HG02884 (cell line): ENCODE measurements around the gene ACOT12.
"Not testable (repeated sequence)": the region's sequence is repeated elsewhere in the genome, so short reads cannot be mapped to it uniquely, and the experiment has no call there.

Experiments used
- ATAC-seq: cut with Tn5 transposase; IDR thresholded peaks from one replicate; pipeline ENCODE4 v1.9.1; 2021; ENCODE audit warnings: mild to moderate bottlenecking, moderate library complexity; ENCODE audit not compliant: unreplicated experiment

Gene ACOT12

DNA sequence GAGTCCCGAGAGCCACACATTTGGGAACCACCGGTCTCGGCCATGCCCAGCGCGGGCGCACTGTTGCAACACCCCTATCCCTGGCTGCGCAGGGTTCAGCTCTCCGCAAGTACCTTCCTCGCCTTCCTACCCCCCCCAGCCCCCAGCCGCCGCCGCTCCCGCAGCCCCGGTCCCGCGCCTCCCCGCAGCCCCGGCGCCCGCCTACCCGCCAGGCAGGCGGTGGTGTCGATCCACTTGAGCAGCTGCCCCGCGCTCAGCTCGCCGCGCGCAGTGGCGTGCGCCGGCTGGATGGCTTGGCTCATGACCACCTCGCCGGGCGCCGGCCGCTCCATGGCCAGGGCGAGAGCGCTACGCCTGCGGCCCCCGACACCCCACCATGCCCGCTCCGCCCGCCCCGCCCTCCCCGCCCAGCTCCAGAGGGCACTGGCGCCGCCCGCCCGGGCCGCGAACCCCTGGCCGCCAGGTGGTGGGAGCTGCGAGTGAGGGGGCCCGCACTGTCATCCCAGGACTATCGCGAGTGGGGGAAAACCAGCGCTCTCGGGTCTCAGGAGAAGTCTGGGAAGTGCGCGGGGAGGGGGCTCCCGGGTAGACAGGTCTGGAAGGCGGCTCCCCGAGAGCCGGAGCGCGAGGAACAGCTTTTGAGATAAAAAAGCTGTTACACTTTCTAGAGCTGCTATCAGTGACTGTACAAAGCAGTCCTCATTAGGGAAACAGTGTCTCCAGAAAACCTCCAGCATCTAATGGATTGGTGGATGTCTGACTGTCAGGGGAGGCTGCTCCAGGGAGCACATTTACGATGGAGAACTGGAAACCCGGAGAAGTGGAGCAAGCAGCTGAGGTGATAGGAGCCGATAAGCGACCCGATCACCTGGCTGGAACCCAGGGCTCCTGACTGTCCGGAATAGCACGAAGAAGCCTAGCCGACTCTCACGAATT lies at the start of gene ACOT12:
Gene ACOT12 (minus strand): TSS at position 352 of the 936 bp plus-strand sequence. CDS start 20 bp downstream, at position 332.
- ATAC-seq: no peak

DNA sequence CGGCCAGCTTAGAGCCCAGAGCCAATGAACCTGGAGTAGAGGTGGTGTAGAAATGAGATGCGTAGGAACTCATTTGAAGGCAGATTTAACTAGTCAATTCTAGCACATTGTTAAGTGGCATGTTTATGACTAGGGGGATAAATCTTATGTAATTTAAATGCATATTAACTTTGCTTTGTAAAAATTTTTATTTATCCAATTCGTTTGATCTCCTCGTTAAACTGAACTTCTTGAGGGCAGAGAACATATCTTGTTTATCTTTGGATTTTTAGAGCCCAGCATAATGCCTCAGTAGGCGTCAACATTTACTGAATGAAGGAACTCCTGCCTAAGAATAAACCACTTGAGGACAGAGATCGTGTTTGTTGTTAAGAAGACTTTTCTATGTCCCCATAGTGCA lies 41.1 kb upstream of the ACOT12 start:
- no peak for ATAC-seq

DNA sequence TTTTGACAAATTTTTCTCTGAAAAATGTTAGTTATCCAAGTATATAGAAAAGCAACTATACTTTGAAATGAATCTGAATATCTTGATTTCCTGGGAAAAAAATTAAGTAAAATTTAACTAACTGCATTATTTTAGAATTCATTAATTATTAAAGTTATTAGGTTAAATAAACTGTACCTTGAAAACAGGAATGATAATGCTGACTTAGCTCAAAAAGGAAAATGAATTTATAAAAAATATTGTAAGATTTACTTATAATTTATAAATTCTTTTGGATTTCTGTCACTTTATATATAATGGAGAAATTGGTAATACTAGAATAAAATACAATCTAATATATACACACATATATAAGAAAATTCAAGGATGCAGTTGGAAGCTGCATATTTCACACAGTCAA lies 36.1 kb upstream of the ACOT12 start:
- no peak for ATAC-seq

DNA sequence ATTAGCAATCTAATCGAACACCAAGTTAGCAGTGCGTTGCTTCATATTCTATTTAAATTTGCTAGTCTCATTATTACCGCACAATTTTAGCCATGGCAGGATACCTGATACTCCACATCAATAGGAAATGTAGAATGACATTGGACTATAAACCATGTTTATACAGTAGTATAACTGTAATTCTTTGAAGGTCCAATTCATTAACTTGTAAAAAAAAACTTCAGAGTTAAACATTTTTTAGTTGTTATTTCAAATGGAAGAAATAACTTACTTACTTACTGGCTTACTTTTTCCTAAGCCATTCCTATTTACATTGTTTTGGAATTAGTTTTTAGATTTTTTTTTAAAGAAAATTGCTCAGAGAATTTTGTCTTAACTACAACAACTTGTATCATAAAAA lies 35.4 kb upstream of the ACOT12 start:
- ATAC-seq: no peak

DNA sequence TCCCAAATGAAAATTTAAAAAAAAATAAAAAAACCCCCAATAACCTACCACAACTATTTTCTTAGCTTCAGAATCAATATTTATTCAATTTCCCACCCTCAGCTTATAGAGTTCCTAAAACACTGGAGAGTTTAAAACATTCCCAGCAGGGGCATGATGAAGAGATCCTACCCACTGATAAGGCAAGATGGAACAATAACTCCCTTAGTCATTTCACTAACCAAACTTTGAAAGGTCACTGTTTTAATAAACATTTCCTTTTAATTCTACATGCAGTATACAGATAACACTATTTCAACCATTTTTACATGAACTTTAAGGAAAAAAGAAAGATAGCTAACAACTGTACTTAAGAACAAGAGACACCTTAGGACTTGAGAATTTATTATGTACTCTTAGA lies 34.9 kb upstream of the ACOT12 start:
- no peak for ATAC-seq

DNA sequence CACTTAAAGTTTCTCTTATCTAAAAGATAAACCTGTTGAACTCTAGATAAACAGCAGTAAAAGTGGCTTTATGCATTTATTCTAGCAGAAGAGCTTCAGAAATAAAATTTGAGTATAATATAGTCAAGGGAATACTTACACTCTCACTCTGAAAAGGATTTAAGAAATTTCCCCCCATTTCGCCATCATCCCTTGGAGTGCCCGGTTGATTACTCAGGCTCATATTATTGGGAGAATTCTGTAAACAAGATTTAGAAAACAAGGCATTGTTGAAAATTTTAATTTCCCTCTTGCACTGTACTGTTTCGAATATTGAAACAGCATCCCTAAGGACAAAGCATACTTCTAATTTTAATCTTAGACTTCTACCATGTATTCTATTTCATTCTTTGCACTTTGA lies 34.5 kb upstream of the ACOT12 start:
- ATAC-seq: no peak

DNA sequence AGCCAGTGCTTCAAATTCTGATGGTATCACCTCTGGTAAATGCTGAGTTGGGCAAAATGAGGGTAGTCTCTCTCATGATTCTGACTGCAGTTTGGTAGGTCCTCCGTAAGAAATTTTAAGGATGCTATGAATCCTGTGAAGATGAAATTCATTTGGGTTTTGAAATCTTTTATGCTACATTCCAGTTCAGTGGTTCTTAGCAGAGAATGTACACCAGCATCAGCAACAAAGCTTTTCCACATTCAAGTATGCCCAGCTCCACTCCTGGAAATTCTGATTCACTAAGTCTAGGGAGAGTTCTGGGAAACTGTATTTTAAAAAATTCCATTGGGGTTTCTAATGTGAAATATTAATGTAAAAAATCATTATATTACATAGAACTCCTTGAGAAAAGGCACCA lies 33.6 kb upstream of the ACOT12 start:
- ATAC-seq: no peak

DNA sequence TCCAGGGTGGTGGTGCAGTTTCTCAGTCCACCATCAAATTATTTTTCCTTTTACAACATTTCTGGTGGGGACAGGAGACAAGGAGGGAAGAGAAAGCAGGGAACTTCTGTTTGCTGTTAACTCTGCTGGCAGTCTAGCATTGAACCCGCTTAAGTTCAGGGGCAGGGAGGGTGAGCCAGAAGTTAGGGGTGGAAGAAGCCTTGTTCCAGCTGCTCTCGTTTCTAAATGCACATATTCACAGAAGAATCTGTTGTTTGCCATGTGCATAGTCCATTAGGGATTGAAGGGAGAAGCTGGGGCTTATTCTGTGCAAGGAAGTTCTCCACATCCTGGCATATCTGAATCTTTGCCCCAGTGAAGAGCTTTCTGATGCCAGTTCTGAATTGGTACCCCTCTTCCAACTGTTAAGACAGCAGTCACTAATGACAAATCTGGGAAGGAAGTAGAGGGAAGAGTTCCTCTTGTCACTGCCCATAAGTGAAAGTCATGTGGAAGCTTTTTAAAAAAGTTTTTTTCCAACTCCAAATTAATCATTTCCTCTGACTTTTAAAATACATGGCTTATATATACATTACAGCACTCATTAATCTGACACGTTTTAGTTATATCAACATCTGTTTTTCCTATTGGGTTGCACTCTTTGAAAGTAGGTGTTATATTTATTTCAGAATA lies 32.6 kb upstream of the ACOT12 start:
- ATAC-seq: no peak

DNA sequence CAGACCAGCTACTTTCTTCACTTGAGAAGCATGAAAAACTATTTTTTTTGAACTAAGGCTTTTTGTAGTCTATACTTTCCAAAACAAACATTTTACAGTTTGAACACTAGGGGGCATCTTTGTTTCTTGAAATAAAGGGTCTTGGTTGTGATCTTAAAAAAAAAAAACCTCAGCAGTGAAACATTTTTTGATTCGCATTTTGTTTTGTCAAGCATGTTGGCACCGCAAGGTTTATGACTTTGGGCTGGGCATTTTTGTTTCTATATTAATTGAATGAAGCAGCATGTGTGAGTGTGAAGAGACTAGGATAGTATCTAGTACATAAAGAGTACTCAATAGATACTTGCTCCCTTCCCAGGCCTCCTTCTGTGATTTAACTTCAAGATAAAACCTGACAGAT lies 31.6 kb upstream of the ACOT12 start:
- ATAC-seq: no peak

DNA sequence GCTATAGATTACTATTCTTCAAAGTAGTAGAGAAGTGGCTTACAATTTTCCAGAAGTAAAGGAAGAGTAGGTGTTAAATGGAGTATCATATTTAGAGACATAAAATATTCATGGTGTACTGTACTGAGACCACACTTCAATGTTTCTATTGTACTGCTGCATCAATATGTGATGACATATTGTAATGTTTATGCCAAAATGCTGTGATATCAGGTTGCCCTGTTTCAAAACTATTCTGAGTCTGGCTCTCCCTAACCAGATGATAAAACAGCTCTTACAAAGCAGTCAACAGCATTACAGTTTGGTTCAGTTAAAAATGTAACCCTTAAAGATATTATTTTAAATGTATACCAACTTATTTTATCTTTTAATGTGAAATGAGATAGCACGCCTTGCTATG lies 30.8 kb upstream of the ACOT12 start:
- no peak for ATAC-seq

DNA sequence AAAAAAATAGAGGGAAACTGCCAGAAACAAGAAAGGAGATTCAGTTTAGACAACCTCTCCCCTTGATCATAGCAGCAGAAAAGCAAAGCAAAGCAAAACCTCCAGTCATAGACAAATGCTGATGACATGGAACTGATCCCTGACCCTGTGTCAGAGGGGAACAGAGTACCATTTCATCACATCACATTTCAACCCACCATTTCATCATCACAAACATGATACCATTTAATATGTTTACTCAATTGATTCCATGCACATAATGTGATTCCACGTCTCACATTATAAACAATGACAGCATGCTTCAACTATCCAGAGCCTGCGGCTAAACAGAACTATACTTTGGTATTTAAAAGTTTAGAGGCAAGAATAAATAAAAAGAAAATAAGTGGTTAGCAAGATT lies 28.7 kb upstream of the ACOT12 start:
- no peak for ATAC-seq

DNA sequence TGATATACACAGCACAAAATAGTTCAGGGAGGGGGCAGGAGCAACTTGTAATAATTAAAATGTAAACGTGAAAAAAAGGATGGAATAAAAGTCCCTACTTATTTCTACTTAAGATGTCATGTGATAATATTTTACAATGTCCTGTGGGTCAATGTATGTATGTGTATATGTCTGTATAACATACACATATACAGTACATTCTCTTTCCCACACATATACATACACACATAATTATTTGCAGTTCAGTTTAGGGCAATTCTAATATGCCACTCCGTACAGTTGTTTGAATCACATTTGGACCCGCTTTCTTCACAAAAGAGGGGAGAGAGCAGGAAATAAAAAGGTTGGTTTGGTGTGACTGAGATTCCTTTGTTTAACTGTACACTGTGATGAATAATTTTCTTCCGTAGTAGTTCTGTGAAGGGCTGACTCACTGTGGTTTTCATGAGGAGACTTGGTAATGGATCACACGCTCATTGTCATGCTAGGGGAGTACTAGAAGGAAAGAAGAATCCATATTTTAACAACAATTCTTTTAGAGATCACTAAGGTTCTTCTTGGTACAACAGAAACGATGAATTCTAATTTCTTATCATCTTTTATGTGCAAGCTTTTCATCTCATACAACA lies 26.2 kb upstream of the ACOT12 start:
- ATAC-seq: no peak

DNA sequence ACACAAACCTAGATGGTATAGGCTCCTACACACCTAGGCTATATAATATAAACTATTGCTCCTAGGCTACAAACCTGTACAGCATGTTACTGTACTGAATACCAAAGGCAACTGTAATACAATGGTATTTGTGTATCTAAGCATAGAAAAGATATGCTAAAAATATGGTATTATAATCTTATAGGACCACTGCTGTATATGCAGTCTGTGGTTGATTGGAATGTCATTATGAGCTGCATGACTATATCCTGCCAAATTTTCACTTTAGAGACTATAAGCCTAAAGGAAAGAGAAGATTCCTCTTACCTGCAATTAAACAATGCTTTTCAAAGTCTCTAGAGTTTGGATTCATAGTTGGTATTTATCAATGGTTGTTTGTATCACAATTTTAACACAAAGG lies 24.7 kb upstream of the ACOT12 start:
- ATAC-seq: no peak

DNA sequence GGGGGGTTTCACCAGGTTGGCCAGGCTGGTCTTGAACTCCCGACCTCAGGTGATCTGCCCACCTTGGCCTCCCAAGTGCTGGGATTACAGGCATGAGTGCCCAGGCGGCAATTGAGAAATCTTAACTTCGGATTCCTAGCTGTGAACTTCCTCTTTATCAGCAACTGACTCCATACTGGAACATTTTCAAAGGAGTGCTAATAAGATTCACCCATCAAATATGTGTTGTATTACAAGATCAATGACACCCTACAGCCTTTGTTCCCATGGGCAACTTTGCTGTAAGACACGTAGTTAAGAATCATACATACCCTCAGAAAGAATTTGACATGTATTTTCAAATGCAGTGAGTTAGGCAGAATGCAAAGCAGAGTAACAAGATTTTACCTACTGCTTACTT lies 23.1 kb upstream of the ACOT12 start:
- no peak for ATAC-seq

DNA sequence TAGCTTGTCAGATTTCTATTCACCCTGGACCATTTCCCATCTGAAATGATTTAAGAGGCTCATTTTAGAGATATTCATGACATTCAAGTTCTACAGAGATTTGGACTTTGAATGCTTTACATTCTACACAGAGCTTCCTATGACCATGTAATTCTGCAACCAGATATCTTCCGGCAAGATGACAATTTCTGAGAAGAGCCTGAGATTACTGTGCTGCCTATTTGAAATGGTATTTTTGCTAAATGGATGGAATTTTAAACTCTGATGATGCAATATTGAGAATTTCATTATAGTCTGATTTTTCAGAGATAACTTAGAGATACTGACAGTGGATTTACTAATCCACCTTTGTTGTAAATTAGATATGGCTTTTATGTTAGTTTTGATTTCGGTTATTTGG lies 16.0 kb upstream of the ACOT12 start:
- ATAC-seq: no peak

DNA sequence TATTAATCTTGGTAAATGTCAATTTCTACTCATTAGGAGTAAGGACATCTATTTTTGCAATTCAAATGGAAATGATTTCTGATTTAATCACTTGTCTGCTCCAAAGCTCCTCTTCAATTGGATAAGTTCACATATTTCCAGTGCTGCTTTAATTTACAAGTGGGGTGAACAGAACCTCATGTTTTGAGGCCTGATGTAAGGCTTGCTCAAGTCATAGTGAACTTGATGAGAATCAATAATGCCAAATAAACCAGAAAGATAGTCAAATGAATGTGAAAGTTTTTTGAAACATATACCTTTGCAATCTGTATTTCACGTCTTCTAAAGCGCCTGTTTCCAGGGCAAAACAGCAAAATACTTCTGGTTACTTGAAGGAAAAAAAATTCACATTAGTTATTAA lies 15.4 kb upstream of the ACOT12 start:
- no peak for ATAC-seq

DNA sequence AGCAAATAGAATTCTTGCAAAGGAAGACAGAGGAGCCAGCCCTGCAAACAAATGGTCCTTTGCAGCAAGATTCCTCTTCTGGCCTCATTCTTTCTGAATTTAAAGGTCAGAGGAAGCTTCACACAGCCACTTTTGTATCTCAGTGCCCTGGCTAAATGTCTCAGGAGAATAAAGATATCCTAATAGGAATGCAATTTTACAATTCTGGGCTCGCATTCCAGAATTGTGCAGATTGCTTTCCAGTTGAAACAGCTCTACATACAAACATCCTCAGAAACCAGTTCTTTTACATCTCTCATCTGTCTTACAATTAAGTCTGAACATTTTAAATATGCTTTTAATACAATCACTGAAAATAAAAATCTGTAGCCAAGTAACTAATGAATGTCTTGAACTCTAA lies 14.6 kb upstream of the ACOT12 start:
- no peak for ATAC-seq

DNA sequence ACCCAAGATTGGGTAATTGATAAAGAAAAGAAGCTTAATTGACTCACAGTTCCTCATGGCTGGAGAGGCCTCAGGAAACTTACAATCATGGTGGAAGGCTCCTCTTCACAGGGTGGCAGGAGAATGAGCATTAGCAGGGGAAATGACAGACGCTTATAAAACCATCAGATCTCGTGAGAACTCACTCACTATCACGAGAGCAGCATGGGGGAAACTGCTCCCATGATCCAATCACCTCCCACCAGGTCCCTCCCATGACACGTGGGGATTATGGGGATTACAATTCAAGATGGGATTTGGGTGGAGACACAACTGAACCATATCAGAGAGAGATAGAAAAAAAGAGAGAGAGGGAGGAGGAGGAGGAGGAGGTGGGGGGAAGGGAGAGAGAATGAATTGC lies 13.9 kb upstream of the ACOT12 start:
- not testable (repeated sequence) for ATAC-seq

DNA sequence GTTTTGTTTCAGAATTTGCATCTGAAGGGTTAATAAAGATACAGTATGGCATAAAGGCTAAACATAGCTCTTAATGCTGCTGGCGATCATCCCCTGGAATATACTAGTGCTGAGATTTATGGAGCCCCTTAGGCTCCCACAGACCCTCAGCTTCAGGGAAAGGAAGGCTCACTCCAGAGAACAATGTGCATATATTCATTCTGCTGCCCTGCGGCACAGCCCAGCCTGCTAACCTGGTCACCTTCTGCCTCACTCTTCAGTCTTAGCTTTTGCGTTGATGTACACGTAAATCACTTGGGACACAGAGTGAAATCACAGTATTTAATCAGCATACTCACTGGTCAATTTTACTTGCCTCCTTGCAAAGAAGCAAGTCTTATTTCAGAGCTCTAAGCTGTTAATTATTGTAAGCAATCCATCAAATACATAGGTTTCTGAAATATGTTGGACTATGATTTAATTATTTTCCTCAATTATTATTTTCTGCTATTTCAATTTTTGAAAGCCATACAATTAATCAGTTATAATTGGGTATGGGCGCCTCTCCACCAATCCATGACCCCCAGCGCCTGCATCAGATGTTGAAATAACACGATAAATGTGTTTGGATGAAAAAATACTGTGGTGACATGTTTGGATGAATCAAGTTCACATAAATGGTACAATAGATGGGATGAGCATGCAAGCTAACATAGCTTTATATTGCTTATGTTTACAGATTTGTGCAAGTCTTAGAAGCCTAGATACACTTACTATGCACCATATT lies 11.4 kb upstream of the ACOT12 start:
- ATAC-seq: no peak

DNA sequence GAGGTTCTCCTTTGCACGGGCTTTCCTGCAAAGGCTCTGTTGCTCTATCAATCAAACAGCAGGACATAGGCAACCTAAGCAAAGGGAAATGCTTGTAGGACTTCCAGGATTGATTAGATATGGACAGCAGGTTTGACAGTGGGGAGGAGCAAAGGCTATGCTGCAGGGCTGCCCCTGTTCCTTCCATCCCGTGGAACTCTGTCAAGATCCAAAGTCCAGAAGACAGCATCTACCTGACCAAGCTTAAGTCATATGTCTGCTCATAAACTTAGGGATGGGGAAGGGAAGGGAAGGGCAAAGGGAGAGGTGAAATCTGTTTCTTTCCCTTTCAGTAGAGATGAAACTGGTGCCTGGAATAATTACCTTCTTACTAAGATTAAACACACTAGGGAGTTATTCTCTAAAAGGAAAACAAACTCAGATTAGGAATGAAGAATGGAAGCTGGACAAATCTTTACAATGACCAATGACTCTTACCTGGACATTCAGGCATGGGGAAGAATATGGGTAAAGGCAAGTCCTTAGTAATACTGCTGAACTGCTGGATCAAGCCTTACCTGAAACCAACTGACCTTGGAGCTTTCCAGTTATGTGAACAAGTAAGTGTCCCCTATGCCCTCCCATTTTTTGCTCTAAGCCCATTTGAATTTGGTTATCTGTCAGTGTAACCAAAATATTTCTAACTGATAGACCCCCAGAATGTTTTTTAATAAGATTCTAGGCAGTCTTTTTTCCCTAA lies 8.4 kb upstream of the ACOT12 start:
- ATAC-seq: no peak
